Tibial artery (tissue), 4 donors: ENCODE measurements around the gene CD226.
"Not testable (repeated sequence)": the region's sequence is repeated elsewhere in the genome, so short reads cannot be mapped to it uniquely, and the experiment has no call there.

Source experiments
- DNase-seq, 2 donors: peaks; one replicate each; pipeline ENCODE4 v3.0.0-alpha.2; 2019
- H3K27ac ChIP-seq, 2 donors: fragments of 200-600 bp; sonication (generic) in 1 of 2; 1 replicate in 1 of 2; 2 replicates in 1 of 2; pipeline ENCODE4 v1.5.1; 2018 to 2019; ENCODE audit warnings: mild to moderate bottlenecking in 1 of 2
- H3K27me3 ChIP-seq, 2 donors: fragments of 200-600 bp; sonication (generic) in 1 of 2; one replicate each; pipeline versions ENCODE4 v1.5.1 to v1.6.0; 2016 to 2019
- H3K36me3 ChIP-seq, 3 donors: fragments of 200-600 bp; sonication (generic) in 2 of 3; one replicate each; pipeline ENCODE4 v1.5.1; 2016 to 2019; ENCODE audit warnings: mild to moderate bottlenecking in 2 of 3
- H3K4me1 ChIP-seq, 4 donors: fragments of 200-600 bp; sonication (generic) in 2 of 4; 1 replicate in 3 of 4; 2 replicates in 1 of 4; pipeline ENCODE4 v1.5.1; 2016 to 2019
- H3K4me3 ChIP-seq, 2 donors: fragments of 200-600 bp; sonication (generic) in 1 of 2; 1 replicate in 1 of 2; 2 replicates in 1 of 2; pipeline ENCODE4 v1.5.1; 2018 to 2019; ENCODE audit warnings: mild to moderate bottlenecking in 2 of 2
- H3K9me3 ChIP-seq, 3 donors: fragments of 200-600 bp; sonication (generic) in 1 of 3; one replicate each; pipeline ENCODE4 v1.5.1; 2016 to 2019
- CTCF ChIP-seq, 2 experiments: fragments of 200-600 bp in 1 of 2; fragments of 450-650 bp in 1 of 2; IDR thresholded peaks; one replicate each; pipeline ENCODE4 v1.5.1; 2017 to 2019; ENCODE audit warnings: antibody characterized with exemption in 2 of 2, mild to moderate bottlenecking in 1 of 2, moderate library complexity in 1 of 2
- intact Hi-C: fragments of 100-400 bp; cut with DNase I; formaldehyde crosslinking; loops from one replicate; pipeline ENCODE4 v1.15.0; 2023; ENCODE audit warnings: low total_unique reads

Gene CD226

GRCh38 chr18:69838620-69839411 is 108.9 kb downstream of the CD226 start:
- no peak for DNase-seq
- TF ChIP-seq CTCF (IDR thresholded peaks at IDR 0.05): no peak
- Histone ChIP-seq H3K27ac (no peak overlapping the region), H3K4me3 (no peak overlapping the region), H3K4me1 (no peaks in the 10 kb centered on the region), H3K27me3 (no peaks in the 10 kb centered on the region), H3K36me3 (no peaks in the 10 kb centered on the region), H3K9me3 (no peaks in the 10 kb centered on the region)
- intact Hi-C loops: no loop called here

GRCh38 chr18:69838003-69838402 is 109.7 kb downstream of the CD226 start:
- Histone ChIP-seq H3K9me3 (no peaks in the 10 kb centered on the region), H3K27ac (no peak overlapping the region), H3K27me3 (no peaks in the 10 kb centered on the region), H3K36me3 (no peaks in the 10 kb centered on the region), H3K4me3 (no peak overlapping the region), H3K4me1 (no peaks in the 10 kb centered on the region)
- DNase-seq: no peak
- no peak for TF ChIP-seq CTCF (IDR thresholded peaks at IDR 0.05)
- intact Hi-C loops: no loop called here

GRCh38 chr18:69834980-69835379 is 112.7 kb downstream of the CD226 start:
- H3K4me3 ChIP-seq, intact Hi-C loops, DNase-seq, H3K4me1 ChIP-seq, H3K9me3 ChIP-seq, H3K36me3 ChIP-seq, H3K27ac ChIP-seq, H3K27me3 ChIP-seq: not testable (repeated sequence)

- no peaks in the 10 kb centered on the region for H3K27me3 ChIP-seq
These were observed 117.5 kb downstream of the CD226 start for GRCh38 chr18:69830189-69830588.

GRCh38 chr18:69820538-69820937 is 127.1 kb downstream of the CD226 start:
- Histone ChIP-seq H3K9me3 (peaks cover 0 to 5% (median 0%) of the 10 kb centered on the region in 3 donors), H3K36me3 (no peaks in the 10 kb centered on the region), H3K27me3 (no peaks in the 10 kb centered on the region), H3K4me3 (no peak overlapping the region), H3K27ac (no peak overlapping the region), H3K4me1 (no peaks in the 10 kb centered on the region)
- intact Hi-C loops: no loop called here
- no peak for TF ChIP-seq CTCF (IDR thresholded peaks at IDR 0.05)
- DNase-seq: no peak

More at GRCh38 chr18:69830189-69830588, 117.5 kb downstream of the CD226 start:
- TF ChIP-seq CTCF (IDR thresholded peaks at IDR 0.05): no peak
- intact Hi-C loops: no loop called here
- Histone ChIP-seq H3K4me3 (no peak overlapping the region), H3K36me3 (no peaks in the 10 kb centered on the region), H3K27ac (no peak overlapping the region), H3K9me3 (no peaks in the 10 kb centered on the region), H3K4me1 (no peaks in the 10 kb centered on the region)
- no peak for DNase-seq

- Histone ChIP-seq H3K27ac (no peak overlapping the region), H3K36me3 (no peaks in the 10 kb centered on the region), H3K4me1 (no peaks in the 10 kb centered on the region), H3K27me3 (no peaks in the 10 kb centered on the region), H3K4me3 (no peak overlapping the region), H3K9me3 (peaks cover 0 to 5% (median 0%) of the 10 kb centered on the region in 3 donors)
- TF ChIP-seq CTCF (IDR thresholded peaks at IDR 0.05): no peak
- DNase-seq: no peak
- intact Hi-C loops: no loop called here
These were observed 128.2 kb downstream of the CD226 start for GRCh38 chr18:69819460-69819859.
